Measurements from ENCODE around the gene ARPC2.
A peak's percentile ranks its signal among the peaks of the same experiment; 100 is the strongest.

The ARPC2 gene

DNA sequence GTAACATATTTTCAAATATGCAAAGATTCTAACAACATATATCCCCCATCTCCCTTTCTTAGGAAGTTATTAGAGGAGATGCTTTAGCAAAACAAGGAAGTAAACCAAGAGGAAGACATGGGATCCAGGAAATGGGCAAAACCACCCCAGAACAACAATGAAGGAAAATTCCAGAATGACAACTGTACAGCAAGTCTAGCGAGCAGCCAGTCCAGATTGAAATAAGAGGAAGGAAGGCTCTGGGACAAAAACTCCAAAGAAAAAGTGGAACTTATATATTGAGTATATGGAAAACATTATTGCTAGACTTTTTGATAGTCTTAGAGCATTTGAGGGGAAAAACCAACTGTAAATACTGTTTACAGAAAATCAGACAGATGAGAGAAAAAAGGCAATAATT, 2.9 kb upstream of the ARPC2 start:
- H3K4me3 ChIP-seq (ENCODE audit: control insufficient read depth, low read depth, low read length), result no peak overlapping the region
- TF ChIP-seq, protein P1, sequence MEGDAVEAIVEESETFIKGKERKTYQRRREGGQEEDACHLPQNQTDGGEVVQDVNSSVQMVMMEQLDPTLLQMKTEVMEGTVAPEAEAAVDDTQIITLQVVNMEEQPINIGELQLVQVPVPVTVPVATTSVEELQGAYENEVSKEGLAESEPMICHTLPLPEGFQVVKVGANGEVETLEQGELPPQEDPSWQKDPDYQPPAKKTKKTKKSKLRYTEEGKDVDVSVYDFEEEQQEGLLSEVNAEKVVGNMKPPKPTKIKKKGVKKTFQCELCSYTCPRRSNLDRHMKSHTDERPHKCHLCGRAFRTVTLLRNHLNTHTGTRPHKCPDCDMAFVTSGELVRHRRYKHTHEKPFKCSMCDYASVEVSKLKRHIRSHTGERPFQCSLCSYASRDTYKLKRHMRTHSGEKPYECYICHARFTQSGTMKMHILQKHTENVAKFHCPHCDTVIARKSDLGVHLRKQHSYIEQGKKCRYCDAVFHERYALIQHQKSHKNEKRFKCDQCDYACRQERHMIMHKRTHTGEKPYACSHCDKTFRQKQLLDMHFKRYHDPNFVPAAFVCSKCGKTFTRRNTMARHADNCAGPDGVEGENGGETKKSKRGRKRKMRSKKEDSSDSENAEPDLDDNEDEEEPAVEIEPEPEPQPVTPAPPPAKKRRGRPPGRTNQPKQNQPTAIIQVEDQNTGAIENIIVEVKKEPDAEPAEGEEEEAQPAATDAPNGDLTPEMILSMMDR (IDR thresholded peaks at IDR 0.05; ENCODE audit: control insufficient read depth, insufficient read depth, low read depth, low read length, missing control alignments), result no peak
- no peak for DNase-seq (ENCODE audit: low read depth)

- DNase-seq (ENCODE audit: low read depth), result no peak
- TF ChIP-seq, protein P1 (IDR thresholded peaks at IDR 0.05; ENCODE audit: control insufficient read depth, insufficient read depth, low read depth, low read length, missing control alignments), result no peak
- peak overlapping the region; percentile 72 for H3K4me3 ChIP-seq (ENCODE audit: control insufficient read depth, low read depth, low read length)
Observed at GRCh38 chr2:218216336-218216673, 684 bp upstream of the ARPC2 start.

DNA sequence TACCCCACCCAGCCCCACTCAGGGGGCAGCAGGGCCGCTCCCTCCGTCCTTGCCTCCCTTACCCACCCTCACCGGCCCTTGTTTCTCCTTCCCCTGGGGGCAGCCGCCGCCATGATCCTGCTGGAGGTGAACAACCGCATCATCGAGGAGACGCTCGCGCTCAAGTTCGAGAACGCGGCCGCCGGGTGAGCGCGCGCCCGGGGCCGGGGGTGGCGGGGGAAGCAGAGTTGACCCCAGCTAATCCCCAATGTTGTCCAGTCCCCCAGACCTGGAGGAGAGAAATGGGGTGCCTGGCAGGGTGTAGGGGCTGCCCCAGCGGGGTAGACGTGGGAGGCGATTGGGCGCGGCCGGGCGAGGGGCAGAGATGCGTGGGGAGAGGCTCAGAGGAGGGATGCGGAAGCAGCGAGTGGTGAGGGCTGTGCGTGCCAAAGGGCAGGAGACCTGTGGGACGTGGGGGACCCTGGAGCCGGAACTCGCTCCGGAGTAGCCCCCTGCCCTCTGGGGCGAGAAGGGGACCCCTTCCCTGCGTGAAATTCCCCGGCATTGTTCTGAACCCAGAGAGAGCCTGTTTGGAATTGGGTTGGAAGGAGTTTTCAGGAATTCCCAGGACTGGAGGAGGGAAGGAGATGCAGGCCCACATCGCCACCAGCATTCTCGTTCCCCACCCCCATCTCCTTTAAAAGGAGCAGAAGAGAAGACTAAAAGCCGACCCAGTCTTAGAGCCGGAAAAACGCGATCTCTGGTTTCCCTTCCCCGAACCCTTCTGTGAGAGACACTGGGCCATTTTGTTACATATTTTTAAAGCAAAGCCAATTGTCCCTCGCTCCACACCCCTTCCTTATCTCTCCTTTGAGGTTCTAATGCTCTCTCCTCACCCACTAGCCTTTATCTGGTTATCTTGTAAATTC, 625 bp downstream of the ARPC2 start:
- H3K4me3 ChIP-seq (ENCODE audit: control insufficient read depth, low read depth, low read length), result peak overlapping the region; percentile 72
- no peak for DNase-seq (ENCODE audit: low read depth)
- TF ChIP-seq, protein P1 (IDR thresholded peaks at IDR 0.05; ENCODE audit: control insufficient read depth, insufficient read depth, low read depth, low read length, missing control alignments), result no peak

GRCh38 chr2:218218268-218219185, 1.5 kb downstream of the ARPC2 start:
- DNase-seq (ENCODE audit: low read depth), result no peak
- peak overlapping the region; percentile 72 for H3K4me3 ChIP-seq (ENCODE audit: control insufficient read depth, low read depth, low read length)
- TF ChIP-seq, protein P1 (IDR thresholded peaks at IDR 0.05; ENCODE audit: control insufficient read depth, insufficient read depth, low read depth, low read length, missing control alignments), result no peak

GRCh38 chr2:218219934-218220333, 2.9 kb downstream of the ARPC2 start:
- H3K4me3 ChIP-seq (ENCODE audit: control insufficient read depth, low read depth, low read length), result no peak overlapping the region
- TF ChIP-seq, protein P1 (IDR thresholded peaks at IDR 0.05; ENCODE audit: control insufficient read depth, insufficient read depth, low read depth, low read length, missing control alignments), result no peak
- DNase-seq (ENCODE audit: low read depth), result no peak

GRCh38 chr2:218221000-218221399, 4.0 kb downstream of the ARPC2 start:
- TF ChIP-seq, protein P1 (IDR thresholded peaks at IDR 0.05; ENCODE audit: control insufficient read depth, insufficient read depth, low read depth, low read length, missing control alignments), result no peak
- no peak overlapping the region for H3K4me3 ChIP-seq (ENCODE audit: control insufficient read depth, low read depth, low read length)
- no peak for DNase-seq (ENCODE audit: low read depth)

Data from AG09309 (cell line).